HepG2 (cell line): ENCODE data around the gene FKBP8. TPM values are rescaled to one million over a fixed set of nuclear protein-coding genes. Genes with fewer than 3 reads are reported as not detected.

ENCODE experiments used
- GABPB1 ChIP-seq: IDR thresholded peaks from 2 replicates; pipeline ENCODE4 v1.6.1; 2016; ENCODE audit warnings: mild to moderate bottlenecking, missing genetic modification reagents, moderate library complexity, missing compliant biosample characterization
- KAT8 ChIP-seq: IDR thresholded peaks from 2 replicates; pipeline ENCODE4 v1.6.1; 2016; ENCODE audit warnings: missing genetic modification reagents, missing compliant biosample characterization
- PHF21A ChIP-seq: sonication (generic); formaldehyde crosslinking; IDR thresholded peaks from 2 replicates; pipeline ENCODE4 v1.5.0; 2020; ENCODE audit warnings: mild to moderate bottlenecking, missing genetic modification reagents
- SMAD9 ChIP-seq: sonication (generic); formaldehyde crosslinking; IDR thresholded peaks from 2 replicates; pipeline ENCODE4 v1.5.1; 2020; ENCODE audit warnings: mild to moderate bottlenecking, missing genetic modification reagents
- ZBTB7B ChIP-seq: sonication (generic); formaldehyde crosslinking; IDR thresholded peaks from 2 replicates; pipeline ENCODE4 v1.4.0; 2020; ENCODE audit warnings: missing genetic modification reagents
- ZNF335 ChIP-seq: sonication (generic); formaldehyde crosslinking; IDR thresholded peaks from 2 replicates; pipeline ENCODE4 v1.4.0; 2020; ENCODE audit warnings: missing genetic modification reagents
- ZNF607 ChIP-seq: sonication (generic); formaldehyde crosslinking; IDR thresholded peaks from 2 replicates; pipeline ENCODE4 v1.5.1; 2020; ENCODE audit warnings: missing genetic modification reagents, mild to moderate bottlenecking, borderline replicate concordance
- ZNF619 ChIP-seq: sonication (generic); formaldehyde crosslinking; IDR thresholded peaks from 2 replicates; pipeline ENCODE4 v1.4.0; 2020; ENCODE audit warnings: mild to moderate bottlenecking, missing genetic modification reagents
- ZNF766 ChIP-seq: sonication (generic); formaldehyde crosslinking; IDR thresholded peaks from 2 replicates; pipeline ENCODE4 v1.5.0; 2020; ENCODE audit warnings: missing genetic modification reagents, borderline replicate concordance
- ZNF883 ChIP-seq: sonication (generic); formaldehyde crosslinking; IDR thresholded peaks from 2 replicates; pipeline ENCODE4 v1.5.1; 2020; ENCODE audit warnings: mild to moderate bottlenecking, missing genetic modification reagents; ENCODE audit errors: not compliant biosample characterization
- ZSCAN29 ChIP-seq: sonication (generic); formaldehyde crosslinking; conservative IDR thresholded peaks from 2 replicates; pipeline ENCODE4 v1.4.0; 2020; ENCODE audit warnings: mild to moderate bottlenecking, missing genetic modification reagents
- polyA plus RNA-seq, 8 experiments: library from polyadenylated mRNA; depleted of rRNA in 3 of 8; stranded (reverse) in 7 of 8; unstranded in 1 of 8; fragments of >200 nt; fragmentation: Illumina TruSeq in 4 of 8; extraction: Trizol in 4 of 8; gene quantifications; 2 replicates each; pipeline versions ENCODE4 v1.2.1 to v1.2.3, GENCODE V29; 2011 to 2016; ENCODE audit warnings: low read depth in 4 of 8, missing spikeins in 1 of 8, mixed read lengths in 1 of 8; ENCODE audit not compliant: insufficient read depth in 1 of 8
- total RNA-seq, 5 experiments: library from RNA; depleted of rRNA; stranded (reverse); fragments of >200 nt; fragmentation: Illumina TruSeq; extraction: Trizol; gene quantifications; 2 replicates each; pipeline ENCODE4 v1.2.3, GENCODE V29; 2016; ENCODE audit warnings: low read depth in 1 of 5
- TF ChIP-seq, protein P1 (sequence below): sonication (generic); formaldehyde crosslinking; conservative IDR thresholded peaks from 2 replicates; pipeline ENCODE4 v1.5.0; 2020; ENCODE audit warnings: missing genetic modification reagents
- TF ChIP-seq, protein P2 (sequence below): fragments of 450-650 bp; IDR thresholded peaks from 2 replicates; pipeline ENCODE4 v1.6.1; 2017; ENCODE audit warnings: mild to moderate bottlenecking
- TF ChIP-seq, protein P3 (sequence below): sonication (generic); formaldehyde crosslinking; IDR thresholded peaks from 2 replicates; pipeline ENCODE4 v1.4.0; 2020; ENCODE audit warnings: missing genetic modification reagents, mild to moderate bottlenecking, borderline replicate concordance

Gene FKBP8
- total and polyA plus RNA-seq, 2 of the 13 experiments (the other 11 are each of a cell fraction or from before 2014, with no cell fraction given) = 81.7 to 93.9 TPM

DNA sequence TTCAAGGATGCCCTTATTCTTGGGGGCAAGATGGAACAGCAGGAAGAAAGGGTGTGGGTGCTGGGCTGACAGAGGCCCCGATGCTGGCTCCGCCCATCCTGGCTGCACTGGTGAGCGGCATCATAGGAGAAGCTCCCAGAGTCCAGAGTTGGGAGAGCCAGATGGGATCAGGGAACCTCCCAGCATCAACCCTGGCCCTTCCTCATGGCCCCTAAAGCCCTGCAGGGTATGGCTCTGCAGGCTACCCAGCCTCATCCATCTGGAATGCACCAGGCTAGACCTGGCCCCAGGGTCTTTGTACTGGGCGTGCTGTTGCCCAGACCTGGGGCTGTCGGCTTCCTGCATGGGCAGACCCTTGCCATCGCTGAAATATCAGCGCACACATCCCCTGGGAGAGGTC, 13.6 kb downstream of the FKBP8 start (continued):
- no peak for TF ChIP-seq ZNF607
- TF ChIP-seq, protein P1, sequence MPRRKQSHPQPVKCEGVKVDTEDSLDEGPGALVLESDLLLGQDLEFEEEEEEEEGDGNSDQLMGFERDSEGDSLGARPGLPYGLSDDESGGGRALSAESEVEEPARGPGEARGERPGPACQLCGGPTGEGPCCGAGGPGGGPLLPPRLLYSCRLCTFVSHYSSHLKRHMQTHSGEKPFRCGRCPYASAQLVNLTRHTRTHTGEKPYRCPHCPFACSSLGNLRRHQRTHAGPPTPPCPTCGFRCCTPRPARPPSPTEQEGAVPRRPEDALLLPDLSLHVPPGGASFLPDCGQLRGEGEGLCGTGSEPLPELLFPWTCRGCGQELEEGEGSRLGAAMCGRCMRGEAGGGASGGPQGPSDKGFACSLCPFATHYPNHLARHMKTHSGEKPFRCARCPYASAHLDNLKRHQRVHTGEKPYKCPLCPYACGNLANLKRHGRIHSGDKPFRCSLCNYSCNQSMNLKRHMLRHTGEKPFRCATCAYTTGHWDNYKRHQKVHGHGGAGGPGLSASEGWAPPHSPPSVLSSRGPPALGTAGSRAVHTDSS (CRISPR knock-in tag) = no peak
- no peak for TF ChIP-seq PHF21A (CRISPR knock-in tag)
- TF ChIP-seq, protein P2, sequence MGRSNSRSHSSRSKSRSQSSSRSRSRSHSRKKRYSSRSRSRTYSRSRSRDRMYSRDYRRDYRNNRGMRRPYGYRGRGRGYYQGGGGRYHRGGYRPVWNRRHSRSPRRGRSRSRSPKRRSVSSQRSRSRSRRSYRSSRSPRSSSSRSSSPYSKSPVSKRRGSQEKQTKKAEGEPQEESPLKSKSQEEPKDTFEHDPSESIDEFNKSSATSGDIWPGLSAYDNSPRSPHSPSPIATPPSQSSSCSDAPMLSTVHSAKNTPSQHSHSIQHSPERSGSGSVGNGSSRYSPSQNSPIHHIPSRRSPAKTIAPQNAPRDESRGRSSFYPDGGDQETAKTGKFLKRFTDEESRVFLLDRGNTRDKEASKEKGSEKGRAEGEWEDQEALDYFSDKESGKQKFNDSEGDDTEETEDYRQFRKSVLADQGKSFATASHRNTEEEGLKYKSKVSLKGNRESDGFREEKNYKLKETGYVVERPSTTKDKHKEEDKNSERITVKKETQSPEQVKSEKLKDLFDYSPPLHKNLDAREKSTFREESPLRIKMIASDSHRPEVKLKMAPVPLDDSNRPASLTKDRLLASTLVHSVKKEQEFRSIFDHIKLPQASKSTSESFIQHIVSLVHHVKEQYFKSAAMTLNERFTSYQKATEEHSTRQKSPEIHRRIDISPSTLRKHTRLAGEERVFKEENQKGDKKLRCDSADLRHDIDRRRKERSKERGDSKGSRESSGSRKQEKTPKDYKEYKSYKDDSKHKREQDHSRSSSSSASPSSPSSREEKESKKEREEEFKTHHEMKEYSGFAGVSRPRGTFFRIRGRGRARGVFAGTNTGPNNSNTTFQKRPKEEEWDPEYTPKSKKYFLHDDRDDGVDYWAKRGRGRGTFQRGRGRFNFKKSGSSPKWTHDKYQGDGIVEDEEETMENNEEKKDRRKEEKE = no peak
- TF ChIP-seq KAT8 (CRISPR knock-in tag) = no peak
- no peak for TF ChIP-seq ZNF619 (CRISPR knock-in tag)
- no peak for TF ChIP-seq ZNF766
- TF ChIP-seq ZNF883 (CRISPR knock-in tag) = no peak
- TF ChIP-seq ZSCAN29 (CRISPR knock-in tag) = no peak
- TF ChIP-seq, protein P3, sequence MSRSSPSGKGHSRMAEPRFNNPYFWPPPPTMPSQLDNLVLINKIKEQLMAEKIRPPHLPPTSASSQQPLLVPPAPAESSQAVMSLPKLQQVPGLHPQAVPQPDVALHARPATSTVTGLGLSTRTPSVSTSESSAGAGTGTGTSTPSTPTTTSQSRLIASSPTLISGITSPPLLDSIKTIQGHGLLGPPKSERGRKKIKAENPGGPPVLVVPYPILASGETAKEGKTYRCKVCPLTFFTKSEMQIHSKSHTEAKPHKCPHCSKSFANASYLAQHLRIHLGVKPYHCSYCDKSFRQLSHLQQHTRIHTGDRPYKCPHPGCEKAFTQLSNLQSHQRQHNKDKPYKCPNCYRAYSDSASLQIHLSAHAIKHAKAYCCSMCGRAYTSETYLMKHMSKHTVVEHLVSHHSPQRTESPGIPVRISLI (CRISPR knock-in tag) = no peak
- no peak for TF ChIP-seq ZNF335 (CRISPR knock-in tag)
- no peak for TF ChIP-seq ZBTB7B (CRISPR knock-in tag)
- no peak for TF ChIP-seq SMAD9 (CRISPR knock-in tag)
- TF ChIP-seq GABPB1 = no peak
